GM19043 (cell line): Measurements from ENCODE around the gene HADH.
"Not testable (repeated sequence)": the region's sequence is repeated elsewhere in the genome, so short reads cannot be mapped to it uniquely, and the experiment has no call there.

ENCODE experiments used
- ATAC-seq: cut with Tn5 transposase; IDR thresholded peaks from one replicate; pipeline ENCODE4 v1.9.1; 2021; ENCODE audit warnings: low read depth; ENCODE audit not compliant: unreplicated experiment

The HADH gene

GRCh38 chr4:107994894-107995293 lies 5.2 kb downstream of the HADH start:
- ATAC-seq, result no peak

DNA sequence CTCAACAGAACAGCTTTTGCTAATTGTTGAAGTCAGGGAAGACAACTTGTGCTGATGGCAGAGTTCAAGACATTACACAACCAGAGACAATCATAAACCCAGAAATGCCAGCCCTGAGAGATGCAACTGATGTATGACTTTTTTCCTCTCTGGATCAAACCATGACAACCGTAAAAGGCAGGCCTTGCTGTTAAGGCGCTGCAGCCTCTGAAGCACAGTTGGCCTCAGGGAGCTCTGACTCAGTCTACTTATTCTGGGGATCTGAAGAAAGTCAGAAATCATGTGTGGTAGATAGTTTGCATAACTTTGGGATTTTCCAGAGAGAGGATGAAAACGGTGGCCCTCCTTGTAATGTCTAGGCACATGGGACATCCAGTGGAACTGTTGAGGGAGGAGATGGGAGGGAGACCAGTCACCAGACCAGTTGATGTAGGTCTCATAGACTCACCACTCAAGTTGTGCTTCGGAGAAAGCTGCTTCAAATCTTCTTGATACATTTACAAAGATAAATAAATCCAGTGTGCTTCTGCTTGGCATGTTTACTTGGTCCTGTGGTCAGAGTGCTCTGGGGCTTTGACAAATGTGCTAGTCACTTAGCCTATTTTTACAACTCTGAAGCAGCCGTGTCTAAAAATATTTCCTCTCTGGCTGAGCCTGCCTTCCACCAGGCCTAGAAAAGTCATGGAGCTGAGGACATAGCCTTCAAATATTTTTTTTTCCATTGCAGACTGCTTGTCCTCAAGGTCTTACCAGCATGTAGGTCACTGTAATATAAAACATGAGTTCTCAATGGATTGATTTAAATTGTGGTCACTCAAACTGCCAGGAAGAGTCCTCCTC lies 7.5 kb downstream of the HADH start:
- ATAC-seq, result no peak

DNA sequence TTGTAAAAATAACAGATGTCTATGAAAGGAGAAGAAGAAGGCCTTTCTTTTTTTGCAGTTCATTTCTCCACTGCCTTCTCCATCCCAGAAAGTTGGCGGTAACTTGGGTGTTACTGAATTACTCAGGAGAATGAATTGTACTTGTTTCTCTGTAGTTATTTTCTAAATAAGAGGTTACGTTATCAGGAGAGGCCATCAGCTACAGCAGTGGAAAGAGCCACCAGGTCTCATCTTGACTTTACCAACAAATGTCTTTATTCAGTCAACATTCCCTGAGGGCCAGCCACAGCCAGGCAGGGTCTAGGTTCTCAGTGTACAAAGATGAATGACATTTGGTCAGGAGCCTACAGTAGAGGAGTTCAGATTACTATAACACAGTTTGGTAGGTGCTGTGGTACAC lies 8.1 kb downstream of the HADH start:
- no peak for ATAC-seq

DNA sequence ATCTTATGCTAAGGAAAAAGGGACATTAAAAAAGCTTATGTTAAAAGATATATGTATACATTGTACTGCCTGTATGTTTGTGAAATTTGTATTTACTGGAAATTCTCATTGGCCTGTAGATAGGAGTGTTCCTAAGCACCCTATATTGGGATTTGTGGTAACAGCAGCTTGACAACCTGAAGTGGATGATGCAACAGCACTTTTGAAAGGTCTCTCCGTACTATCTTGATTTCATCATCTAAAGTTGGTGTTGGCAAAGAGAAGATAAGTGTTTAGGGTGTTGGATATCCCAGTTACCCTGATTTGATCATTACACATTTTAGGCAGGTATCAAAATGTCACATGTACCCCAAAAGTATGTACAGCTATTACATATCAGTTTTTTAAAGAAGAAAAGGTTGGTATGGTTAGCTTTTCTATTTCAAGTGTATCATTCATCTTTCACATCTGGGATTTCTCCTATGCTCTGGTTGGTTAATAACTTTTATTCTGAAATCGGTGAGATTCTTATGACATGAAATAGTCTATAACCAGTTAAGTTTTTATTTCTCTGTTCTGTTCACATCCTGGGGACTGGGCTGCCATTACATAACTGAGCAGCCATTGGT lies 10.3 kb downstream of the HADH start:
- no peak for ATAC-seq

DNA sequence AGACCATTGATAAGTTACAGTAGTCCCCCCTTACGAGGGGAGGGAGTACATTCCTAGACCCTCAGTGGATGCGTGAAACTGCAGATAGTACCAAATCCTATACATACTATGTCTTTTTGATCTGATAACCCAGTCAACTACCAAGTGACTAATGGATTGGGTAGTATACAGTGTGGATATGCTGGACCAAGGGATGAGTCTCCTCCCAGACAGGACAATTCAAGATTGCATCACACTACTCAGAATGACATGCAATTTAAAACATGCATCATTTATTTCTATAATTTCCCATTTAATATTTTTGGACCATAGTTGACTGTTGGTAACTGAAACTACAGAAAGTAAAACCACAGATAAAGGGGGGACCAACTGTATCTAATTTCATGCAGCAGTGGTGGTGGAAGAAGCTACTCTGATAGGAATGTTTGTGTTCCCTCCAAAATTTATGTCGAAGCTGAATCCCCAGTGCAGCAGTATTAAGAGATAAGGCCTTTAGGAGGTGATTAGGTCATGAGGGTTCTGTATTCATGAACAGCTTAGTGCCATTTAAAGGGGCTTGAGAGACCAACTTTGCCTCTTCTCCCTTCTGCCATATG lies 11.9 kb downstream of the HADH start:
- no peak for ATAC-seq

- peak; percentile 39 for ATAC-seq
Observed at GRCh38 chr4:108003982-108004515, 14.4 kb downstream of the HADH start.

- no peak for ATAC-seq
Observed at GRCh38 chr4:108004646-108005045, 15.0 kb downstream of the HADH start.

DNA sequence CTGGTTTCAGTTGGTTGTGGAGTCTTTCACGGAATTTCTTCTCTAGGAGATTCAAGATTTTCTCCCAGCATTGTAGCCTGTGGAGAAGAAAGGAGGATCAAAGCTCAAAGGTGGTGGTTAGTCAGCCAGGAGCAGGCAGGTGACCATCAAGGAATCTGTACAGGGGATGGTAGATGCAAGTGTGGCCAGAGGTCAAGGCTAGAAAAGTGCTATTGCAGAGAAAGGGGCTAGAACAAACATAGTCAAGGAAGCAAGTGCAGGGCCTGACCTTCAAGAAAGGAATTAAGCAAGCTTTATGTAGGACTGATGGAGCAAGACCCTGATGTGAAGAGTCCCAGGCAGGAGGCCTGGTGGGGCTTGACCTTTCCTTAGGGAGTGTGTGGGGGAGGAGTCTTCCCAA lies 16.1 kb downstream of the HADH start:
- ATAC-seq, result no peak

- ATAC-seq, result no peak
Observed at GRCh38 chr4:108006361-108006760, 16.7 kb downstream of the HADH start.

- ATAC-seq, result no peak
Observed at GRCh38 chr4:108007984-108008383, 18.3 kb downstream of the HADH start.

- no peak for ATAC-seq
Observed at GRCh38 chr4:108008721-108009120, 19.0 kb downstream of the HADH start.

- ATAC-seq, result no peak
Observed at GRCh38 chr4:108010167-108010566, 20.5 kb downstream of the HADH start.

DNA sequence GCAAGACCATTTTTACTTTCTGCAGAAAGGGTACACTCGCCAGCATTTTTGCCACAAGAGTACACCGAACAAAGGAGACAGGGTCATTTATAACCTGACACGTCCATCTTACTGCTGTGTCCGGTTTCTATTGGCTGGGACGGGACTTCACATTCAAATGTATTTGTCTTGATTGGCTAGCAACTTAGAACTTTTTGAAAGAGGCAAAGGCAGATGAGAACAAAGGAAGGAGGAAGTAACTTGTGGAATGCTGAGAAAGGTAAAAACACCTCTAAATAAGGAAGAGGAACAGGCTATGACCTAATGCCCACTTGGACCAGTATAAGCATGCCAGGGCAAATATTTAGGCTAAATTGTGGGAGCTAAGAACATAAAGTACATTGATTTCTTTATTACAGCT lies 22.7 kb downstream of the HADH start:
- not testable (repeated sequence) for ATAC-seq

DNA sequence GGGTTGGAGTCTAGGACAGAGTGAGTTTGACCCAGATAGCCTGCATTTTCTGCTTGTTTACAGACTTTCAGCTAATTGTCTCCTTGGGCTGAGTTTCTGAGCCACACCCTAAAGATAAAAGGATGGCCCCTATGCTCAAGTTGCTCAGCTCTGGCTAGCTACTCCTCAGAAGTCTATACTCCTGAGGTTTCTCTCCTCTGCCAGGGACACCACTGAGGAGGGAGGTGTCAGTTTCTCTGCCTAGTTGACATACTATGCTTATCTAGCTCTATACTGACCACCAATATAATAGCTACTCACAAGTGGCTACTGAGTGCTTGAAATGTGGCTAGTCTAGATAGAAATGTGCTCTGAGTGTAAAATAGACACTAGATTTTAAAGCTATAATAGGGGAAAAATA lies 23.6 kb downstream of the HADH start:
- ATAC-seq, result no peak

GRCh38 chr4:108013955-108014354 lies 24.3 kb downstream of the HADH start:
- ATAC-seq, result no peak

DNA sequence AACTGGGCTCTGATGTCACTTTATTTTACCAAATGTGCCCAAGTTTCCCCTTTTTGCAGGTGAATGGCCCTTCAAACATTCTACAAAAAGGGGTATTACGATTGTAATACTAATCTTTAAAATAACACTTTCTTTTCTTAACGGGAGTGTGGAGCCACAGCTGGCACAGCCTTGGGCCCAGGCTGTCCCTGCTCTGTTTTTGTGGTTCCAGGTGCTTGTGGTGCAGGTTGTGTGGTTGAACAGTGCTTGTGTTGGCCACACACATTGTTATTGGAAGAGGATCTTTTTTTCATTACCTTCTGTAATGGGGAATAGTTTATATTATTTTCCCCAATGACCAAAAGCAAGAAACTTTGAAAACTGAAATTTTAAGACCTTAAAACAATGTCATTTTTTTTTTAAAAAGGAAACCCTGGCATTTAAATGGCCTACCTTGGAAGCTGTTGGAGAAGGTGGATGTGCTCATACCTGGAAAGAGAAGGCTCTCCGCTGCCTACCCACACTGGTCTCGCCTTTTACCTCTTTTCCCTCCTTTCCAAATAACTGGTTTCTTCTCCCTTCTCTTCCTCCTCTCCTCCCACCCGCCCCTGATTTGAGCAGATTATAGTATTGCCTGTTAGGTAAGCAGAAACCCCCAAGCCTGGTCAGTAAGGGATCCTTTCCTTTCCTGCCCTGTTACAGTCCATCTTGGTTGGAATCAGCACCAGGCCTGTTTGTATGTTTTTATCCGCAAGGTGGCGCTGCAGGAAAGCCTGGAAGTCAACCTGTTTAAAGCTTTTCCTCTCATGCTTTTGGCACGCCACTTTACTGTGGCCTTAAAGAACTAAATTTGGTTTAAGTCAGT lies 28.6 kb downstream of the HADH start:
- ATAC-seq, result peak; percentile 90

DNA sequence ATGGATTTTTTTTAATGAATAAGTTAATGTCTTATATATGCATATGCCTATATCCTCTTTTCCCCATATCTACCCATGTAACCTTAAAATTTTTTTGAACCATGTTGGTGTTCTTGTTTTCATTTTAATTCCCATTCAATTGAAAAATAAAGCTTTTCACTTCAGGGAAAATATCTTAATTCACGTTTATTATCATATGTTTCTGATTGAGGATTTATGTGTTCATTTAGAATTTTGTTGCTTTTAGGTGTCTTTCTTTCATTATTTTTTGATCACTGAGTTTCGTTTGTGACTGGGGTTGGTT lies 29.1 kb downstream of the HADH start:
- no peak for ATAC-seq

DNA sequence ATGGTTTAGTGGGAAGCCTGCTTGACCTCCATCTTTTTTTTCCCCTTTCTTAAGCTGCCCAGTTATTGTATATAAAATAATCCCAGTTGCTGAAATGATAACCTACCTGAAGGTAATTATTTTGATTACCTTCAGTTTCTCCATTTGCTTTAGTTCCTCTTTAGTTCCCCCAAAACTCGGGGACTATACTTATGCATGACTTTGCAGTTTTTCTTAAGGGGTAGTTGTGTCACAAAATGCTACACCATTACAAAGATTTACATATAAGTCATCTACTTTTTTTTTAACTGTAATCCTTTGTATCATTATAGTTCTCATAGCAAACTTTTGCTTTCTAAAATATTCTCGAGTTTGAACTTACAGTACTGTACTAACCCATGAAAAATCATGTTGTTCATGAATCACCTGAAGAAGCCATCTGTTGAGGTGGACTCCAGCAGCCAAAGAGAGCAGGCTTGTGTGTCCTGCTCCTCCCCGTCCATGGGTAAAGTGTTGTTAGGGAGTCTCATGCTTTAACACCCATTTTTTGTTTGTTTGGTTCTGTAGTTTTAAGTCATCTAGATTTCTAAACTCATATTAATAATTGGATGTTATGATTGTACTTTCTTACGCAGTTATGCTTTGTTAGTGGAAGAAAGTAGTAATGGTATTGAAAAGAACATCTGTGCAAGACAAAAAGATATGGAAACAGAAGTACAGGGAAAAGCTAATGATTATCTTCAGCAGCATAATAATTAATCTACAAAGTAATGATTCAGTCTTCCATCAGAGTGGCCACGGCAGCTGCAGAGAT lies 34.6 kb downstream of the HADH start:
- no peak for ATAC-seq

DNA sequence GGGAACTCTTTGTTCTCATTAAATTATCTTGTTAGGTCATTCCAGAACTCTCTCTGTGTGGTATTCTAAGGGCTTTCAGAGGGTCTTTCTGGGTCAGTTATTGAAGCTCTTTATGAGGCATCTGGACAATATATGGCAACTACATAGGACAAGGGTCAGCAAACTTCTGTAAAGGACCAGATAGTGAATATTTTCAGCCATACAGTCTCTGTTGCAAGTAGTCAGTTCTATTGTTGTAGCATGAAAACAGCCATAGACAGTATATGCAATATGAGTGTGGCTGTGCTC lies 35.1 kb downstream of the HADH start:
- ATAC-seq, result no peak

DNA sequence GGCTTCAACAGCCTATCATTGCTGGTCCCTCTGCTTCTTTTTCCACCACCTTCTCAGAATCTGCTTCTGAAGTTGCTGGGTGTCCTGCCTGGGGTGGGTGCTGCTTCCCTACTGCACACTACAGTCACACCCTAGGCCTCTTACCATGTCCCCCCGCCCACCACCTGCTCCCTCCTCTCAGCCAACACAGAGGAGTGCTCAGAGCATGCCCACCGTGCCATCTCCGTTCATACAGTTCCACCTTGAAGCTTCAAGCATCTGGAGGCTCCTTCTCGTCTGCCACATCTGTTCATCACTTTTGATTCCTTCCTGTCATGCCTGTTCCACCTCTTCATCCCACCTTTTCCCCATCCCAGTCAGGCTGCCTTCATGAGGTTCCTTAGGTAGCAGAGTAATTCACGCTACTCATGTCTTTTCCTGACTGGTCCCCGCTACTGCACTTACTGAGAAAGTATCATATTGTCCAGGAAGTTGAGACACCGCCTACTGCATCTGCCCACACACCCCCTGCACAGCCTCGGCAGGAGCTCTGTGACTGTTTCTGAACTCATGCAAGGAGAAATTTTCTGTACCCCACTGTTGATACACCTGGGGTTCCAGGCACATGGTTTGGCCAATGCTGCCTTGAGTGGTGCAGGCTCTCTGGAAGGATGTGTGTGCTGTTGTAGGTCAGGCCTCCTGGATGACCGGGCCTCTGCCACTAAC lies 39.5 kb downstream of the HADH start:
- no peak for ATAC-seq
